Lung (tissue), 12 donors: Measurements from ENCODE around the gene TRAM2. TPM values are rescaled to one million over a fixed set of nuclear protein-coding genes. Genes with fewer than 3 reads are reported as not detected.
A peak's percentile ranks its signal among the peaks of the same experiment; 100 is the strongest.

Source experiments
- ATAC-seq: fragments of 200-7000 bp; cut with Tn5 transposase; one replicate; pipeline ENCODE4 v1.9.1; 2020; ENCODE audit warnings: moderate number of reproducible peaks; ENCODE audit not compliant: insufficient read depth, low FRiP score
- DNase-seq, 3 donors: peaks; one replicate each; pipeline ENCODE4 v3.0.0-alpha.2; 2013 to 2017
- H3K27ac ChIP-seq, 2 donors: one replicate each; pipeline ENCODE4 v1.5.1; 2013; ENCODE audit warnings: mild to moderate bottlenecking in 2 of 2, moderate library complexity in 2 of 2, control low read depth in 1 of 2, inconsistent platforms in 1 of 2, low read depth in 1 of 2, low read length in 1 of 2
- H3K27me3 ChIP-seq, 3 donors: one replicate each; pipeline ENCODE4 v1.5.1; 2013; ENCODE audit warnings: low read length in 2 of 3; ENCODE audit not compliant: control insufficient read depth in 3 of 3, insufficient read depth in 3 of 3
- H3K36me3 ChIP-seq, 4 donors: one replicate each; pipeline ENCODE4 v1.5.1; 2013; ENCODE audit warnings: low read length in 4 of 4, mild to moderate bottlenecking in 1 of 4, moderate library complexity in 1 of 4; ENCODE audit not compliant: control insufficient read depth in 4 of 4, insufficient read depth in 4 of 4
- H3K4me1 ChIP-seq, 5 donors: one replicate each; pipeline ENCODE4 v1.5.1; 2013; ENCODE audit warnings: low read length in 5 of 5, mild to moderate bottlenecking in 2 of 5, moderate library complexity in 1 of 5; ENCODE audit not compliant: control insufficient read depth in 5 of 5, insufficient read depth in 5 of 5
- H3K4me3 ChIP-seq: one replicate; pipeline ENCODE4 v1.5.1; 2013; ENCODE audit warnings: mild to moderate bottlenecking, control low read depth, moderate library complexity
- H3K9ac ChIP-seq, 2 donors: one replicate each; pipeline ENCODE4 v1.5.1; 2013; ENCODE audit warnings: low read length in 2 of 2, control low read depth in 1 of 2; ENCODE audit not compliant: insufficient read depth in 1 of 2
- H3K9me3 ChIP-seq, 4 donors: one replicate each; pipeline ENCODE4 v1.5.1; 2013; ENCODE audit warnings: low read length in 3 of 4, mild to moderate bottlenecking in 1 of 4, moderate library complexity in 1 of 4; ENCODE audit not compliant: control insufficient read depth in 4 of 4, insufficient read depth in 3 of 4
- CTCF ChIP-seq: IDR thresholded peaks from 2 replicates; pipeline ENCODE4 v1.5.1; 2012; ENCODE audit warnings: mild to moderate bottlenecking; ENCODE audit errors: control extremely low read depth, extremely low read depth
- WGBS, 2 donors: extraction: QIAGEN DNeasy Blood & Tissue Kit; methylation state at CpG; one replicate each; pipeline ENCODE4 v1.1.7; 2013; 5-methylcytosine and 5-hydroxymethylcytosine counted together
- polyA plus RNA-seq, 2 donors: library from polyadenylated mRNA; stranded (reverse); fragments of 200-250 nt; gene quantifications; one replicate each; pipeline ENCODE4 v1.2.1, GENCODE V29; 2013
- total RNA-seq, 2 donors: library from RNA; depleted of rRNA in 1 of 2; stranded (reverse); fragments of >200 nt in 1 of 2; gene quantifications; one replicate each; pipeline ENCODE4 v1.2.1, GENCODE V29; 2014 to 2021
- donor health status: control.
- donor health status: control.
- donor health status: Bipolar disorder and iron deficiency.
- donor health status: healthy.
- donor health status: DM: yes; HTN: yes; CAD: no.

TRAM2 gene
- total and polyA plus RNA-seq, 4 donors = 4.4 to 33.4 (median 15.2) TPM

- 33 to 51% methylated on average over 10 of the region's 10 CpGs for WGBS, 2 donors
- Histone ChIP-seq H3K4me3 (no peak overlapping the region), H3K27ac (peak overlapping the region; percentile 73 to 85), H3K36me3 (peaks cover 4 to 33% (median 25%) of the 10 kb centered on the region in 4 donors), H3K9ac (no peak overlapping the region), H3K4me1 (peaks cover 0 to 26% (median 0%) of the 10 kb centered on the region in 5 donors), H3K9me3 (no peaks in the 10 kb centered on the region), H3K27me3 (no peaks in the 10 kb centered on the region)
- DNase-seq (no peak), ATAC-seq (no peak)
- no peak for TF ChIP-seq CTCF
These were observed 72.1 kb downstream of the TRAM2 start for GRCh38 chr6:52504782-52505136.

GRCh38 chr6:52503851-52504781 is 72.7 kb downstream of the TRAM2 start:
- ATAC-seq (peak; percentile 81), DNase-seq (peak in 2 of 3 donors; percentile 23 to 51)
- WGBS, 2 donors = 36 to 61% methylated on average over 20 to 24 of the region's 24 CpGs
- TF ChIP-seq CTCF = no peak
- Histone ChIP-seq H3K9ac (no peak overlapping the region), H3K27ac (peak overlapping the region; percentile 73 to 85), H3K4me3 (no peak overlapping the region), H3K9me3 (no peaks in the 10 kb centered on the region), H3K27me3 (no peaks in the 10 kb centered on the region), H3K36me3 (peaks cover 0 to 31% (median 22%) of the 10 kb centered on the region in 4 donors), H3K4me1 (peaks cover 0 to 26% (median 5%) of the 10 kb centered on the region in 5 donors)

- ATAC-seq = no peak
- TF ChIP-seq CTCF = no peak
- WGBS, 2 donors = 76 to 84% methylated on average over 5 of the region's 5 CpGs
- Histone ChIP-seq H3K9ac (no peak overlapping the region), H3K27me3 (no peaks in the 10 kb centered on the region), H3K36me3 (peaks cover 0 to 32% (median 19%) of the 10 kb centered on the region in 4 donors), H3K9me3 (no peaks in the 10 kb centered on the region), H3K4me1 (peaks cover 0 to 26% (median 7%) of the 10 kb centered on the region in 5 donors), H3K4me3 (no peak overlapping the region), H3K27ac (peak overlapping the region; percentile 73 to 85)
- no peak for DNase-seq
These were observed 73.5 kb downstream of the TRAM2 start for GRCh38 chr6:52503323-52503747.
